ENCODE measurements around the gene ERN1.

GRCh38 chr17:64006361-64007088 is 123.4 kb downstream of the ERN1 start:
- TF ChIP-seq POLR2AphosphoS5 (IDR thresholded peaks at IDR 0.05) = no peak
- TF ChIP-seq CTCF (IDR thresholded peaks at IDR 0.05; ENCODE audit: poor library complexity, severe bottlenecking) = no peak
- TF ChIP-seq EP300 (conservative IDR thresholded peaks at IDR 0.05; ENCODE audit: poor library complexity, severe bottlenecking) = no peak
- TF ChIP-seq REST (IDR thresholded peaks at IDR 0.05; ENCODE audit: borderline replicate concordance) = no peak
- no peak for TF ChIP-seq EZH2 (IDR thresholded peaks at IDR 0.05; ENCODE audit: borderline replicate concordance, insufficient read depth, low read length, poor library complexity, severe bottlenecking)
- no peak for TF ChIP-seq TAF1 (IDR thresholded peaks at IDR 0.05; ENCODE audit: low read depth)

Data from neural cell (in vitro differentiated cells).